HCT116 (cell line): ENCODE data around the gene CISD2. TPM values are rescaled to one million over a fixed set of nuclear protein-coding genes. Genes with fewer than 3 reads are reported as not detected.
"Not testable (repeated sequence)": the region's sequence is repeated elsewhere in the genome, so short reads cannot be mapped to it uniquely, and the experiment has no call there.

Source experiments
- ATAC-seq: fragments of 200-7000 bp; cut with Tn5 transposase; 2 replicates; pipeline ENCODE4 v1.9.1; 2020; ENCODE audit warnings: mild to moderate bottlenecking, moderate library complexity
- BruUV-seq: library from RNA; stranded (reverse); fragments of 400-500 nt; replicated peaks from 2 replicates; lab custom pipeline; 2021; lab: Mats Ljungman, UMichigan
- CTCF ChIA-PET: fragments of 300-600 bp; sonication (Branson Sonifier 250); formaldehyde crosslinking; loops from one replicate; lab custom pipeline; 2021; ENCODE audit warnings: antibody characterized with exemption; lab: Charles Lee
- POLR2A ChIA-PET: fragments of 300-600, 350-600 bp; sonication (Branson Sonifier 250); formaldehyde crosslinking; loops from one replicate; lab custom pipeline; 2021; ENCODE audit warnings: antibody characterized with exemption; lab: Charles Lee
- RAD21 ChIA-PET, 2 experiments: fragments of 300-600 bp; sonication (Branson Sonifier 250); formaldehyde crosslinking; loops; one replicate each; lab custom pipeline; 2023; ENCODE audit warnings: low total read pairs in 2 of 2; ENCODE audit not compliant: uncharacterized antibody in 2 of 2, unreplicated experiment in 2 of 2, low non-redundant PET in 1 of 2; lab: Charles Lee
- DNase-seq: peaks from one replicate; pipeline ENCODE4 v3.0.0-alpha.2; 2010; ENCODE audit warnings: low read depth, low spot score
- H2AFZ ChIP-seq: fragments of 200-600 bp; shearing (Covaris generic), sonication (generic); 2 replicates; pipeline ENCODE4 v1.6.1; 2017; ENCODE audit warnings: low read depth, mixed run types, mixed read lengths, antibody characterized with exemption, low read length; ENCODE audit not compliant: poor library complexity, severe bottlenecking
- H3K27ac ChIP-seq: 2 replicates; pipeline ENCODE4 v1.5.1; 2012; ENCODE audit warnings: low read depth, low read length
- H3K27me3 ChIP-seq: fragments of 200-600 bp; sonication (generic); 2 replicates; pipeline ENCODE4 v1.6.1; 2016; ENCODE audit warnings: mixed run types, low read length, mixed read lengths; ENCODE audit not compliant: insufficient read depth
- H3K36me3 ChIP-seq, 2 experiments: fragments of 200-500 bp in 1 of 2; fragments of 200-600 bp in 1 of 2; sonication (Bioruptor generic) in 1 of 2; sonication (generic) in 1 of 2; 2 replicates each; pipeline versions ENCODE4 v1.5.1 to v1.6.1; 2014 to 2016; ENCODE audit warnings: low read length in 2 of 2, inconsistent platforms in 1 of 2, mixed read lengths in 1 of 2, mixed run types in 1 of 2; ENCODE audit not compliant: insufficient read depth in 2 of 2, control insufficient read depth in 1 of 2
- H3K4me1 ChIP-seq, 2 experiments: fragments of 200-600 bp in 1 of 2; sonication (generic) in 1 of 2; 2 replicates each; pipeline versions ENCODE4 v1.5.1 to v1.6.1; 2012 to 2017; ENCODE audit warnings: low read length in 2 of 2, inconsistent platforms in 1 of 2, mild to moderate bottlenecking in 1 of 2, mixed read lengths in 1 of 2, mixed run types in 1 of 2, moderate library complexity in 1 of 2; ENCODE audit not compliant: insufficient read depth in 2 of 2, control insufficient read depth in 1 of 2
- H3K4me2 ChIP-seq: fragments of 200-600 bp; sonication (generic); 2 replicates; pipeline ENCODE4 v1.6.1; 2017; ENCODE audit warnings: mixed run types, low read length, mixed read lengths
- H3K4me3 ChIP-seq, 2 experiments: fragments of 200-600 bp in 1 of 2; sonication (generic) in 1 of 2; replicated peaks in 1 of 2; 2 replicates each; pipeline ENCODE4 v1.5.1; 2011 to 2016; ENCODE audit warnings: low read length in 2 of 2, control low read depth in 1 of 2, low read depth in 1 of 2, mild to moderate bottlenecking in 1 of 2, mixed read lengths in 1 of 2, mixed run types in 1 of 2
- H3K79me2 ChIP-seq: fragments of 200-600 bp; sonication (generic); 2 replicates; pipeline ENCODE4 v1.6.1; 2017; ENCODE audit warnings: mild to moderate bottlenecking, mixed run types, low read length, moderate library complexity, mixed read lengths; ENCODE audit not compliant: insufficient read depth
- H3K9ac ChIP-seq: fragments of 200-600 bp; sonication (generic); 2 replicates; pipeline ENCODE4 v1.6.1; 2016; ENCODE audit warnings: low read length, mixed read lengths
- H3K9me2 ChIP-seq: fragments of 200-600 bp; sonication (generic), shearing (Covaris generic); 2 replicates; pipeline ENCODE4 v1.6.1; 2017; ENCODE audit warnings: mixed run types, mild to moderate bottlenecking, moderate library complexity; ENCODE audit not compliant: insufficient read depth
- H3K9me3 ChIP-seq, 2 experiments: fragments of 200-500 bp in 1 of 2; fragments of 200-600 bp in 1 of 2; sonication (Bioruptor generic) in 1 of 2; sonication (generic) in 1 of 2; 2 replicates each; pipeline ENCODE4 v1.6.1; 2014 to 2017; ENCODE audit warnings: low read length in 2 of 2, mixed read lengths in 2 of 2, inconsistent platforms in 1 of 2, low read depth in 1 of 2, mild to moderate bottlenecking in 1 of 2, mixed run types in 1 of 2, moderate library complexity in 1 of 2; ENCODE audit not compliant: control insufficient read depth in 1 of 2, insufficient read depth in 1 of 2
- H4K20me1 ChIP-seq: fragments of 200-600 bp; sonication (generic), shearing (Covaris generic); 2 replicates; pipeline ENCODE4 v1.6.1; 2017; ENCODE audit warnings: mixed run types, mild to moderate bottlenecking, moderate library complexity; ENCODE audit not compliant: insufficient read depth
- EGR1 ChIP-seq: IDR thresholded peaks from 2 replicates; pipeline ENCODE4 v1.6.1; 2012; ENCODE audit warnings: low read depth
- EZH2 ChIP-seq: fragments of 200-600 bp; sonication (generic); IDR thresholded peaks from 2 replicates; pipeline ENCODE4 v1.6.1; 2017; ENCODE audit warnings: antibody characterized with exemption, mixed run types
- EZH2phosphoT487 ChIP-seq: fragments of 200-600 bp; IDR thresholded peaks from 2 replicates; pipeline ENCODE4 v1.6.1; 2018; ENCODE audit warnings: antibody characterized with exemption, borderline replicate concordance
- SIN3A ChIP-seq: IDR thresholded peaks from 2 replicates; pipeline ENCODE4 v1.6.1; 2012; ENCODE audit warnings: low read depth
- intact Hi-C: fragments of 100-400 bp; cut with micrococcal nuclease; formaldehyde crosslinking; loops from 2 replicates; pipeline ENCODE4 v1.10.0; 2022
- total RNA-seq: library from RNA; stranded (reverse); gene quantifications from one replicate; pipeline ENCODE4 v1.2.1, GENCODE V29; 2021; ENCODE audit not compliant: unreplicated experiment

Gene CISD2
- total RNA-seq, 1 experiment from 2014 or later, result 38.9 TPM

GRCh38 chr4:102871772-102872171, 3.0 kb downstream of the CISD2 start (continued):
- TF ChIP-seq SIN3A (no peak), EGR1 (no peak), EZH2phosphoT487 (no peak), EZH2 (no peak)
- TF ChIP-seq, all 23 proteins: peak for 0

- BruUV-seq, CTCF ChIA-PET, H3K27me3 ChIP-seq, H4K20me1 ChIP-seq, H2AFZ ChIP-seq, H3K27ac ChIP-seq, ATAC-seq, H3K9me3 ChIP-seq, H3K4me2 ChIP-seq, H3K4me1 ChIP-seq, RAD21 ChIA-PET, H3K9me2 ChIP-seq, DNase-seq, intact Hi-C loops, H3K4me3 ChIP-seq, POLR2A ChIA-PET, H3K9ac ChIP-seq: not testable (repeated sequence)
- Histone ChIP-seq H3K36me3 (peaks cover 0 to 24% of the 10 kb centered on the region in 2 experiments; a peak in 3 of 4 replicates), H3K79me2 (peaks cover 70% of the 10 kb centered on the region)
Observed at GRCh38 chr4:102877477-102878106, 8.8 kb downstream of the CISD2 start.

- not testable (repeated sequence) for H3K4me2 ChIP-seq
Observed at GRCh38 chr4:102878349-102878748, 9.6 kb downstream of the CISD2 start.

More at GRCh38 chr4:102878349-102878748, 9.6 kb downstream of the CISD2 start:
- peaks cover 64% of the 10 kb centered on the region for H3K79me2 ChIP-seq
- ATAC-seq, H3K9ac ChIP-seq, H3K27ac ChIP-seq, BruUV-seq, H3K4me3 ChIP-seq, POLR2A ChIA-PET, CTCF ChIA-PET, DNase-seq, H3K4me1 ChIP-seq, H2AFZ ChIP-seq, H3K9me3 ChIP-seq, RAD21 ChIA-PET, H3K9me2 ChIP-seq, H4K20me1 ChIP-seq, intact Hi-C loops, H3K27me3 ChIP-seq: not testable (repeated sequence)
- peaks cover 0 to 24% of the 10 kb centered on the region in 2 experiments; a peak in 3 of 4 replicates for H3K36me3 ChIP-seq
